HCT116 (cell line): ENCODE measurements around the gene CRK. TPM values are rescaled to one million over a fixed set of nuclear protein-coding genes. Genes with fewer than 3 reads are reported as not detected.

ENCODE experiments used
- ATAC-seq: fragments of 200-7000 bp; cut with Tn5 transposase; 2 replicates; pipeline ENCODE4 v1.9.1; 2020; ENCODE audit warnings: mild to moderate bottlenecking, moderate library complexity
- BruUV-seq: library from RNA; stranded (reverse); fragments of 400-500 nt; replicated peaks from 2 replicates; lab custom pipeline; 2021; lab: Mats Ljungman, UMichigan
- CTCF ChIA-PET: fragments of 300-600 bp; sonication (Branson Sonifier 250); formaldehyde crosslinking; loops from one replicate; lab custom pipeline; 2021; ENCODE audit warnings: antibody characterized with exemption; lab: Charles Lee
- POLR2A ChIA-PET: fragments of 300-600, 350-600 bp; sonication (Branson Sonifier 250); formaldehyde crosslinking; loops from one replicate; lab custom pipeline; 2021; ENCODE audit warnings: antibody characterized with exemption; lab: Charles Lee
- RAD21 ChIA-PET, 2 experiments: fragments of 300-600 bp; sonication (Branson Sonifier 250); formaldehyde crosslinking; loops; one replicate each; lab custom pipeline; 2023; ENCODE audit warnings: low total read pairs in 2 of 2; ENCODE audit not compliant: uncharacterized antibody in 2 of 2, unreplicated experiment in 2 of 2, low non-redundant PET in 1 of 2; lab: Charles Lee
- DNase-seq: peaks from one replicate; pipeline ENCODE4 v3.0.0-alpha.2; 2010; ENCODE audit warnings: low read depth, low spot score
- H2AFZ ChIP-seq: fragments of 200-600 bp; shearing (Covaris generic), sonication (generic); 2 replicates; pipeline ENCODE4 v1.6.1; 2017; ENCODE audit warnings: low read depth, mixed run types, mixed read lengths, antibody characterized with exemption, low read length; ENCODE audit not compliant: poor library complexity, severe bottlenecking
- H3K27ac ChIP-seq: 2 replicates; pipeline ENCODE4 v1.5.1; 2012; ENCODE audit warnings: low read depth, low read length
- H3K27me3 ChIP-seq: fragments of 200-600 bp; sonication (generic); 2 replicates; pipeline ENCODE4 v1.6.1; 2016; ENCODE audit warnings: mixed run types, low read length, mixed read lengths; ENCODE audit not compliant: insufficient read depth
- H3K36me3 ChIP-seq, 2 experiments: fragments of 200-500 bp in 1 of 2; fragments of 200-600 bp in 1 of 2; sonication (Bioruptor generic) in 1 of 2; sonication (generic) in 1 of 2; 2 replicates each; pipeline versions ENCODE4 v1.5.1 to v1.6.1; 2014 to 2016; ENCODE audit warnings: low read length in 2 of 2, inconsistent platforms in 1 of 2, mixed read lengths in 1 of 2, mixed run types in 1 of 2; ENCODE audit not compliant: insufficient read depth in 2 of 2, control insufficient read depth in 1 of 2
- H3K4me1 ChIP-seq, 2 experiments: fragments of 200-600 bp in 1 of 2; sonication (generic) in 1 of 2; 2 replicates each; pipeline versions ENCODE4 v1.5.1 to v1.6.1; 2012 to 2017; ENCODE audit warnings: low read length in 2 of 2, inconsistent platforms in 1 of 2, mild to moderate bottlenecking in 1 of 2, mixed read lengths in 1 of 2, mixed run types in 1 of 2, moderate library complexity in 1 of 2; ENCODE audit not compliant: insufficient read depth in 2 of 2, control insufficient read depth in 1 of 2
- H3K4me2 ChIP-seq: fragments of 200-600 bp; sonication (generic); 2 replicates; pipeline ENCODE4 v1.6.1; 2017; ENCODE audit warnings: mixed run types, low read length, mixed read lengths
- H3K4me3 ChIP-seq, 2 experiments: fragments of 200-600 bp in 1 of 2; sonication (generic) in 1 of 2; replicated peaks in 1 of 2; 2 replicates each; pipeline ENCODE4 v1.5.1; 2011 to 2016; ENCODE audit warnings: low read length in 2 of 2, control low read depth in 1 of 2, low read depth in 1 of 2, mild to moderate bottlenecking in 1 of 2, mixed read lengths in 1 of 2, mixed run types in 1 of 2
- H3K79me2 ChIP-seq: fragments of 200-600 bp; sonication (generic); 2 replicates; pipeline ENCODE4 v1.6.1; 2017; ENCODE audit warnings: mild to moderate bottlenecking, mixed run types, low read length, moderate library complexity, mixed read lengths; ENCODE audit not compliant: insufficient read depth
- H3K9ac ChIP-seq: fragments of 200-600 bp; sonication (generic); 2 replicates; pipeline ENCODE4 v1.6.1; 2016; ENCODE audit warnings: low read length, mixed read lengths
- H3K9me2 ChIP-seq: fragments of 200-600 bp; sonication (generic), shearing (Covaris generic); 2 replicates; pipeline ENCODE4 v1.6.1; 2017; ENCODE audit warnings: mixed run types, mild to moderate bottlenecking, moderate library complexity; ENCODE audit not compliant: insufficient read depth
- H3K9me3 ChIP-seq, 2 experiments: fragments of 200-500 bp in 1 of 2; fragments of 200-600 bp in 1 of 2; sonication (Bioruptor generic) in 1 of 2; sonication (generic) in 1 of 2; 2 replicates each; pipeline ENCODE4 v1.6.1; 2014 to 2017; ENCODE audit warnings: low read length in 2 of 2, mixed read lengths in 2 of 2, inconsistent platforms in 1 of 2, low read depth in 1 of 2, mild to moderate bottlenecking in 1 of 2, mixed run types in 1 of 2, moderate library complexity in 1 of 2; ENCODE audit not compliant: control insufficient read depth in 1 of 2, insufficient read depth in 1 of 2
- H4K20me1 ChIP-seq: fragments of 200-600 bp; sonication (generic), shearing (Covaris generic); 2 replicates; pipeline ENCODE4 v1.6.1; 2017; ENCODE audit warnings: mixed run types, mild to moderate bottlenecking, moderate library complexity; ENCODE audit not compliant: insufficient read depth
- CBX3 ChIP-seq: IDR thresholded peaks from 2 replicates; pipeline ENCODE4 v1.6.1; 2012; ENCODE audit warnings: low read depth
- EGR1 ChIP-seq: IDR thresholded peaks from 2 replicates; pipeline ENCODE4 v1.6.1; 2012; ENCODE audit warnings: low read depth
- EZH2phosphoT487 ChIP-seq: fragments of 200-600 bp; IDR thresholded peaks from 2 replicates; pipeline ENCODE4 v1.6.1; 2018; ENCODE audit warnings: antibody characterized with exemption, borderline replicate concordance
- FOSL1 ChIP-seq: IDR thresholded peaks from 2 replicates; pipeline ENCODE4 v1.6.1; 2012; ENCODE audit warnings: low read depth
- MAX ChIP-seq: IDR thresholded peaks from 2 replicates; pipeline ENCODE4 v1.6.1; 2012
- POLR2A ChIP-seq: IDR thresholded peaks from 2 replicates; pipeline ENCODE4 v1.7.0; 2011; ENCODE audit warnings: borderline replicate concordance; ENCODE audit not compliant: insufficient read depth, insufficient read length; ENCODE audit errors: extremely low read depth
- POLR2AphosphoS5 ChIP-seq: IDR thresholded peaks from 2 replicates; pipeline ENCODE4 v1.6.1; 2011; ENCODE audit warnings: mild to moderate bottlenecking, low read depth, low read length, moderate library complexity
- intact Hi-C: fragments of 100-400 bp; cut with micrococcal nuclease; formaldehyde crosslinking; loops from 2 replicates; pipeline ENCODE4 v1.10.0; 2022
- total RNA-seq: library from RNA; stranded (reverse); gene quantifications from one replicate; pipeline ENCODE4 v1.2.1, GENCODE V29; 2021; ENCODE audit not compliant: unreplicated experiment

Gene CRK
- total RNA-seq, 1 experiment from 2014 or later = 55.5 TPM

GRCh38 chr17:1462164-1463112 is 6.4 kb upstream of the CRK start:
- DNase-seq (no peak), ATAC-seq (peak; percentile 40)
- no peak for TF ChIP-seq EGR1
- TF ChIP-seq CBX3 = peak; percentile 83; the same call in 1 of the 2 replicates
- no peak for TF ChIP-seq EZH2phosphoT487
- peak; percentile 87 for TF ChIP-seq MAX
- TF ChIP-seq POLR2AphosphoS5 = peak; percentile 57; the same call in 1 of the 2 replicates
- TF ChIP-seq POLR2A = peak; percentile 56
- TF ChIP-seq FOSL1 = peak; percentile 32; the same call in 1 of the 2 replicates
- Histone ChIP-seq H3K9me3 (no peaks in the 10 kb centered on the region), H3K4me1 (peaks cover 32 to 52% of the 10 kb centered on the region in 2 experiments), H3K4me2 (peak overlapping the region; percentile 80), H3K36me3 (peaks cover 3 to 12% of the 10 kb centered on the region in 2 experiments; a peak in 3 of 4 replicates), H4K20me1 (no peaks in the 10 kb centered on the region), H2AFZ (no peak overlapping the region), H3K27me3 (no peaks in the 10 kb centered on the region), H3K4me3 (peak overlapping the region; percentile 53 to 64), H3K79me2 (peaks cover 10% of the 10 kb centered on the region; the same call in 1 of the 2 replicates), H3K9me2 (no peaks in the 10 kb centered on the region), H3K27ac (peak overlapping the region; percentile 89), H3K9ac (peak overlapping the region; percentile 80)
- RAD21 ChIA-PET = interaction anchor here in 1 of 2 experiments (0.9 to 1.0 kb wide), 2 partner anchors 25 to 53 kb away, joined by 3 to 4 read pairs; partner anchors contain the start of gene INPP5K
- POLR2A ChIA-PET = interaction anchor here (0.9 to 3.2 kb wide), 14 partner anchors 10 to 254 kb away, joined by 3 to 16 read pairs (median 6); partner anchors contain the start of genes INPP5K, RILP, SLC43A2 and YWHAE
- intact Hi-C loops = loop anchor here (5.0 kb wide), 1 partner anchor 55 kb away; the partner anchor contains the start of gene INPP5K
- CTCF ChIA-PET = interaction anchor here (0.9 kb wide), 1 partner anchor 203 kb away, joined by 3 read pairs; no protein-coding TSS in a partner anchor
- TSS peak; percentile 75 for BruUV-seq
